Keratinocyte (primary cell): ENCODE data around the gene WWC2. TPM values are rescaled to one million over a fixed set of nuclear protein-coding genes. Genes with fewer than 3 reads are reported as not detected.

Source experiments
- DNase-seq: peaks from one replicate; pipeline ENCODE4 v3.0.0-alpha.2; 2011; ENCODE audit warnings: low read depth, missing footprints, low spot score
- FAIRE-seq: peaks from 2 replicates; lab custom pipeline; 2011; peaks lifted over from hg19 to GRCh38; lab: Jason Lieb, UNC
- H2AFZ ChIP-seq: 2 replicates; pipeline ENCODE4 v1.6.0; 2012; ENCODE audit warnings: low read length, control low read depth, inconsistent platforms; ENCODE audit not compliant: control insufficient read depth
- H3K27ac ChIP-seq: 2 replicates; pipeline ENCODE4 v1.5.1; 2011; ENCODE audit warnings: low read length; ENCODE audit not compliant: control insufficient read depth, insufficient read depth
- H3K27me3 ChIP-seq: 3 replicates; pipeline ENCODE4 v1.6.0; 2011; ENCODE audit warnings: low read length; ENCODE audit not compliant: control insufficient read depth, insufficient read depth; ENCODE audit errors: extremely low read depth
- H3K36me3 ChIP-seq, 2 experiments: 2 replicates in 1 of 2; 3 replicates in 1 of 2; pipeline ENCODE4 v1.5.1; 2011; ENCODE audit warnings: low read length in 2 of 2, mild to moderate bottlenecking in 1 of 2; ENCODE audit not compliant: control insufficient read depth in 2 of 2, insufficient read depth in 2 of 2; ENCODE audit errors: extremely low read depth in 1 of 2
- H3K4me1 ChIP-seq: 3 replicates; pipeline ENCODE4 v1.5.1; 2011; ENCODE audit warnings: low read length; ENCODE audit not compliant: control insufficient read depth, insufficient read depth; ENCODE audit errors: extremely low read depth
- H3K4me2 ChIP-seq: 3 replicates; pipeline ENCODE4 v1.6.0; 2011; ENCODE audit warnings: low read depth, low read length; ENCODE audit not compliant: control insufficient read depth, insufficient read depth; ENCODE audit errors: extremely low read depth
- H3K4me3 ChIP-seq, 3 experiments: fragments of 200-600 bp in 1 of 3; sonication (generic) in 1 of 3; 2 replicates in 2 of 3; 3 replicates in 1 of 3; pipeline ENCODE4 v1.5.1; 2011 to 2016; ENCODE audit warnings: low read length in 3 of 3, mild to moderate bottlenecking in 3 of 3, control low read depth in 2 of 3, inconsistent platforms in 1 of 3, low read depth in 1 of 3, mixed read lengths in 1 of 3, mixed run types in 1 of 3, moderate library complexity in 1 of 3; ENCODE audit not compliant: control insufficient read depth in 2 of 3, insufficient read depth in 2 of 3; ENCODE audit errors: extremely low read depth in 1 of 3
- H3K79me2 ChIP-seq: 2 replicates; pipeline ENCODE4 v1.6.0; 2012; ENCODE audit warnings: low read length; ENCODE audit not compliant: control insufficient read depth, insufficient read depth
- H3K9ac ChIP-seq: 3 replicates; pipeline ENCODE4 v1.6.0; 2011; ENCODE audit warnings: low read length; ENCODE audit not compliant: control insufficient read depth, insufficient read depth; ENCODE audit errors: extremely low read depth
- H3K9me1 ChIP-seq: 3 replicates; pipeline ENCODE4 v1.6.0; 2011; ENCODE audit warnings: low read length; ENCODE audit not compliant: control insufficient read depth, insufficient read depth; ENCODE audit errors: extremely low read depth
- H3K9me3 ChIP-seq: 2 replicates; pipeline ENCODE4 v1.5.1; 2012; ENCODE audit warnings: low read depth, low read length; ENCODE audit not compliant: control insufficient read depth
- H4K20me1 ChIP-seq: 3 replicates; pipeline ENCODE4 v1.6.0; 2011; ENCODE audit warnings: low read length; ENCODE audit not compliant: control insufficient read depth, insufficient read depth; ENCODE audit errors: extremely low read depth
- EZH2 ChIP-seq: IDR thresholded peaks from one replicate; pipeline ENCODE4 v1.6.1; 2012; ENCODE audit warnings: inconsistent platforms, mild to moderate bottlenecking, low read length, moderate library complexity
- dilution Hi-C: fragments of 300-500 bp; cut with MboI; formaldehyde crosslinking; loops from one replicate; pipeline ENCODE4 v1.7.0; 2020; ENCODE audit warnings: low sequenced_read_pairs; ENCODE audit not compliant: extremely low pct_ligation_motif_present
- polyA plus RNA-seq, 5 experiments: library from polyadenylated mRNA; depleted of rRNA in 3 of 5; stranded (reverse) in 3 of 5; stranded (forward) in 1 of 5; unstranded in 1 of 5; fragments of >200 nt; gene quantifications; 1 replicate in 1 of 5; 2 replicates in 3 of 5; 3 replicates in 1 of 5; pipeline versions ENCODE4 v1.2.1 to v1.2.3, GENCODE V29; 2011 to 2012; ENCODE audit warnings: missing spikeins in 2 of 5, low read depth in 1 of 5, low replicate concordance in 1 of 5
- TF ChIP-seq, protein P1 (sequence below), 3 experiments: IDR thresholded peaks in 1 of 3; conservative IDR thresholded peaks in 1 of 3; optimal IDR thresholded peaks in 1 of 3; 2 replicates in 2 of 3; 3 replicates in 1 of 3; pipeline versions ENCODE3 to v1.5.1; 2011; ENCODE audit warnings: low read length in 3 of 3, mild to moderate bottlenecking in 3 of 3, moderate library complexity in 2 of 3, control low read depth in 1 of 3, inconsistent platforms in 1 of 3; ENCODE audit not compliant: insufficient read depth in 2 of 3; ENCODE audit errors: extremely low read depth in 1 of 3

WWC2 gene
- polyA plus RNA-seq, 1 donor (not counting 4 experiments of a cell fraction or from before 2014, with no cell fraction given) = 15.4 TPM

DNA sequence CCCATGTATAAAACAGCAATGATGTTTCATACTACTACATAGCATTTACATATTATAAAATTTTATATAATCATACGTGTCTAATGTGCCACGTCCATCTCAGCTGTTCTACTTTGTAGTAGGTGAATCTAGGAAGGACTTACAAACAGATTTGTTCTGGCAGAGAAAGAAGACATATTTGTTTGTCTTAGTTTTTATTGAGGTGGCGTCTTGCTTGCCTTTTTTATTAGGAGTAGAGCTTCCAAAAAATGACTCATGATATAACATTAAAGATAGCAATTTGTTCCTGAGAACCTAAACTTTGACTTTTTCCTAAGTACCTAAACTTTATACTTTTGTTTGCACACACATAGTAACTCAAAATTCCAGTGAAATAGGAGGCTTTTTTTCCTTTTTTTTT, 156.4 kb downstream of the WWC2 start:
- H3K4me1 ChIP-seq = no peaks in the 10 kb centered on the region
- H3K27me3 ChIP-seq = no peaks in the 10 kb centered on the region
- H2AFZ ChIP-seq = no peak overlapping the region
- no peaks in the 10 kb centered on the region for H3K79me2 ChIP-seq
- DNase-seq (no peak), FAIRE-seq (no peak)
- dilution Hi-C loops = loop anchor here (25.0 kb wide), 1 partner anchor 318 kb away; no protein-coding TSS in a partner anchor
- H3K4me2 ChIP-seq = no peak overlapping the region
- H3K9me1 ChIP-seq = no peaks in the 10 kb centered on the region
- no peaks in the 10 kb centered on the region for H4K20me1 ChIP-seq
- H3K9ac ChIP-seq = no peak overlapping the region
- no peak overlapping the region for H3K27ac ChIP-seq
- H3K36me3 ChIP-seq = peaks cover 15 to 17% of the 10 kb centered on the region in 2 experiments
- no peak for TF ChIP-seq EZH2
- TF ChIP-seq, protein P1, sequence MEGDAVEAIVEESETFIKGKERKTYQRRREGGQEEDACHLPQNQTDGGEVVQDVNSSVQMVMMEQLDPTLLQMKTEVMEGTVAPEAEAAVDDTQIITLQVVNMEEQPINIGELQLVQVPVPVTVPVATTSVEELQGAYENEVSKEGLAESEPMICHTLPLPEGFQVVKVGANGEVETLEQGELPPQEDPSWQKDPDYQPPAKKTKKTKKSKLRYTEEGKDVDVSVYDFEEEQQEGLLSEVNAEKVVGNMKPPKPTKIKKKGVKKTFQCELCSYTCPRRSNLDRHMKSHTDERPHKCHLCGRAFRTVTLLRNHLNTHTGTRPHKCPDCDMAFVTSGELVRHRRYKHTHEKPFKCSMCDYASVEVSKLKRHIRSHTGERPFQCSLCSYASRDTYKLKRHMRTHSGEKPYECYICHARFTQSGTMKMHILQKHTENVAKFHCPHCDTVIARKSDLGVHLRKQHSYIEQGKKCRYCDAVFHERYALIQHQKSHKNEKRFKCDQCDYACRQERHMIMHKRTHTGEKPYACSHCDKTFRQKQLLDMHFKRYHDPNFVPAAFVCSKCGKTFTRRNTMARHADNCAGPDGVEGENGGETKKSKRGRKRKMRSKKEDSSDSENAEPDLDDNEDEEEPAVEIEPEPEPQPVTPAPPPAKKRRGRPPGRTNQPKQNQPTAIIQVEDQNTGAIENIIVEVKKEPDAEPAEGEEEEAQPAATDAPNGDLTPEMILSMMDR (optimal IDR thresholded peaks at IDR 0.05 in 1 of 3, IDR thresholded peaks at IDR 0.05 in 1 of 3, conservative IDR thresholded peaks at IDR 0.05 in 1 of 3; ENCODE audit: extremely low read depth in 1 of 3, insufficient read depth in 2 of 3, low read length in 3 of 3) = no peak
- H3K9me3 ChIP-seq = no peaks in the 10 kb centered on the region
- no peak overlapping the region for H3K4me3 ChIP-seq

DNA sequence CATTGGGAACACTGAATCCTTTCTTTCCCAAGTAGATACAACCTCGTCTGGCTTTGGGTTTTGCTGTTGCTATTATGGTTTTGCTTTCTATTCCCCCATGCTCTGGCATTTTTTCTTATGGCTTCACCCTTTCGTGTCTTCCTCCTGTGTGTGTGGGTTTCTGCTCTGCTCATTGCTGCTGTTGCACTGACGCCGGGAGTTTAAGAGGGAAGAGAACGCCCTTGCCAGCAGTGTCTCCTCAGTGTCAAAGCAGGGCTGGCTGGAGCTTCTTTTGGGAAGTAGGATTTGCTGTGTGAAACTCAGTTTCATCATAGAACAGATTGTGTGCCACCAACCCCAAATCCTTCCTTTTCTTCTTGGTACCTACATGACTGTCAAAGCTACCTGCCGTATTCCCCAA, 157.3 kb downstream of the WWC2 start:
- Histone ChIP-seq H3K27ac (no peak overlapping the region), H3K4me2 (no peak overlapping the region), H3K4me3 (no peak overlapping the region), H3K9me1 (no peaks in the 10 kb centered on the region), H3K9me3 (no peaks in the 10 kb centered on the region), H4K20me1 (no peaks in the 10 kb centered on the region), H3K4me1 (no peaks in the 10 kb centered on the region), H2AFZ (no peak overlapping the region), H3K9ac (no peak overlapping the region), H3K79me2 (no peaks in the 10 kb centered on the region), H3K36me3 (peaks cover 20 to 21% of the 10 kb centered on the region in 2 experiments), H3K27me3 (no peaks in the 10 kb centered on the region)
- dilution Hi-C loops = loop anchor here (25.0 kb wide), 1 partner anchor 319 kb away; no protein-coding TSS in a partner anchor
- FAIRE-seq (no peak), DNase-seq (no peak)
- TF ChIP-seq, protein P1 (optimal IDR thresholded peaks at IDR 0.05 in 1 of 3, IDR thresholded peaks at IDR 0.05 in 1 of 3, conservative IDR thresholded peaks at IDR 0.05 in 1 of 3; ENCODE audit: extremely low read depth in 1 of 3, insufficient read depth in 2 of 3, low read length in 3 of 3) = no peak
- TF ChIP-seq EZH2 = no peak
